Measurements from ENCODE around the gene NOP53. TPM values are rescaled to one million over a fixed set of nuclear protein-coding genes. Genes with fewer than 3 reads are reported as not detected.

The NOP53 gene
- total RNA-seq, 1 experiment from 2014 or later, result 289 TPM

DNA sequence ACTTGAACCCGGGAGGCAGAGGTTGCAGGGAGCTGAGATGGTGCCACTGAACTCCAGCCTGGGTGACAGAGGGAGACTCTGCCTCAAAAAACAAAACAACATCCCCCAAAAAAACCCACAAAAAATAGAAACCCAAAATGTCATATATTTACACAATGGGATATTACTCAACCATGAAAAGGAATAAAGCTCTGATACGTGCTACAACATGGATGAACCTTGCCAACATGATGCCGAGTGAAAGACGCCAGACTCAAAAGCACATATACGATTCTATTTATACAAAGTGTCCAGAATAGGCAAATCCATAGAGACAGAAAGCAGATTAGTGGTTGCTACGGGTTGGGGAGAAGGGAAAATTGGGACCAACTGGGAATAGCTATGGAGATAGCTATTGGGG, 61.1 kb downstream of the NOP53 start (continued):
- TF ChIP-seq ATF1 (CRISPR knock-in tag; IDR thresholded peaks at IDR 0.05) (no peak), E2F1 (CRISPR knock-in tag; IDR thresholded peaks at IDR 0.05) (no peak)

Other genes with a start within 250 kb of the NOP53 start
- gene NAPA, start 230.5 kb upstream of the NOP53 start, total RNA-seq (2021), result 58.4 to 66.8 TPM (median 61.3 TPM) in 3 replicates
- 0.07 to 0.09 TPM (median 0.09 TPM) in 3 replicates for gene ZNF541, start 172.4 kb upstream of the NOP53 start, total RNA-seq (2021)
- 23.0 to 30.3 TPM (median 26.0 TPM) in 3 replicates for gene BICRA, start 136.4 kb upstream of the NOP53 start, total RNA-seq (2021)
- gene EHD2, start 32.1 kb upstream of the NOP53 start, total RNA-seq (2021), result 11.8 to 15.5 TPM (median 15.4 TPM) in 3 replicates
- gene SELENOW, start 33.2 kb downstream of the NOP53 start, total RNA-seq (2021), result 391 to 430 TPM (median 422 TPM) in 3 replicates
- not detected in 3 replicates for gene TPRX1, start 59.0 kb downstream of the NOP53 start, total RNA-seq (2021)
- gene CRX, start 76.4 kb downstream of the NOP53 start, total RNA-seq (2021), result 0.17 to 0.53 TPM (median 0.25 TPM) in 3 replicates
- not detected in 3 replicates for gene TPRX2, start 113.7 kb downstream of the NOP53 start, total RNA-seq (2021)
- gene SULT2A1, start 140.8 kb downstream of the NOP53 start, total RNA-seq (2021), result 0.18 to 0.32 TPM (median 0.31 TPM) in 3 replicates
- not detected in 3 replicates for gene BSPH1, start 246.6 kb downstream of the NOP53 start, total RNA-seq (2021)
- gene ELSPBP1, start 249.1 kb downstream of the NOP53 start, total RNA-seq (2021), result not detected in 3 replicates

Measured in WTC11 (cell line).